AG10803 (cell line): ENCODE results near the gene TUBB6.

Experiments
- DNase-seq: peaks from one replicate; pipeline ENCODE4 v3.0.0; 2010; ENCODE audit warnings: low read depth
- H3K4me3 ChIP-seq: 2 replicates; pipeline ENCODE4 v1.5.1; 2011; ENCODE audit warnings: mild to moderate bottlenecking, low read length, control low read depth
- TF ChIP-seq, protein P1 (sequence below): conservative IDR thresholded peaks from 2 replicates; pipeline ENCODE4 v1.5.1; 2011; ENCODE audit warnings: mild to moderate bottlenecking, low read length, control low read depth, inconsistent platforms

TUBB6 gene

DNA sequence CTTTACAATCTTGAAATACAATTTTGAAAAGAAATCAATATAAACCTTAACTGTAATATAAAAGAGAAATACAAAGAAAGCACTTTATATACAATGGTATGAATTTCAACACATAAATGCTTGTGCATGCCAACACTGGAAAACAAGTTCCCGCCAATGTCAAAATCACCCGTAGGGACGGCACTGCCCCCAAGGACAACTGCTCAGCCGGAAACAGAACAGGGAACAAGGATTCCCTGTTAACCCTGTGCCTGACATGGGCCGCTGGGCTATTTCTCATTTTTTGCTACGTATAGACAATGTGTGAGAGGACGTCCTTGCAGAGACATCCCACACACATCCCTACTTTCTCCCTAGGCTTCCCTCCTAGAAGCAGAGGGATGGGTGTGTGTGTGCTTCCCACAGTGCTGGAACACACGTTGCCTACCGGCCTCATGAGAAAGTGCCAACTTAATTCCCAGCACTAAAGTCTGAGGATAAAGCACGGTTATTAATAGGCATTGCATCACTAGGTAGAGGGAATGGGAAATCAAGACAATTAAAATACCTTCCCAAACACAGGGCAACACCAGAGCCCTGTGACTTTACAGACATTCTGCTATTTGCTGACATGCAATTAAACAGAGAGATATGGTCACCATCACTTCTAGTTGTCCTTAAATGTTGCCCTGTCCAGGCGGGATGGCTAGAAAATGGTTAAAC, 54.6 kb downstream of the TUBB6 start:
- TF ChIP-seq, protein P1, sequence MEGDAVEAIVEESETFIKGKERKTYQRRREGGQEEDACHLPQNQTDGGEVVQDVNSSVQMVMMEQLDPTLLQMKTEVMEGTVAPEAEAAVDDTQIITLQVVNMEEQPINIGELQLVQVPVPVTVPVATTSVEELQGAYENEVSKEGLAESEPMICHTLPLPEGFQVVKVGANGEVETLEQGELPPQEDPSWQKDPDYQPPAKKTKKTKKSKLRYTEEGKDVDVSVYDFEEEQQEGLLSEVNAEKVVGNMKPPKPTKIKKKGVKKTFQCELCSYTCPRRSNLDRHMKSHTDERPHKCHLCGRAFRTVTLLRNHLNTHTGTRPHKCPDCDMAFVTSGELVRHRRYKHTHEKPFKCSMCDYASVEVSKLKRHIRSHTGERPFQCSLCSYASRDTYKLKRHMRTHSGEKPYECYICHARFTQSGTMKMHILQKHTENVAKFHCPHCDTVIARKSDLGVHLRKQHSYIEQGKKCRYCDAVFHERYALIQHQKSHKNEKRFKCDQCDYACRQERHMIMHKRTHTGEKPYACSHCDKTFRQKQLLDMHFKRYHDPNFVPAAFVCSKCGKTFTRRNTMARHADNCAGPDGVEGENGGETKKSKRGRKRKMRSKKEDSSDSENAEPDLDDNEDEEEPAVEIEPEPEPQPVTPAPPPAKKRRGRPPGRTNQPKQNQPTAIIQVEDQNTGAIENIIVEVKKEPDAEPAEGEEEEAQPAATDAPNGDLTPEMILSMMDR = no peak
- no peak overlapping the region for H3K4me3 ChIP-seq
- DNase-seq = no peak

DNA sequence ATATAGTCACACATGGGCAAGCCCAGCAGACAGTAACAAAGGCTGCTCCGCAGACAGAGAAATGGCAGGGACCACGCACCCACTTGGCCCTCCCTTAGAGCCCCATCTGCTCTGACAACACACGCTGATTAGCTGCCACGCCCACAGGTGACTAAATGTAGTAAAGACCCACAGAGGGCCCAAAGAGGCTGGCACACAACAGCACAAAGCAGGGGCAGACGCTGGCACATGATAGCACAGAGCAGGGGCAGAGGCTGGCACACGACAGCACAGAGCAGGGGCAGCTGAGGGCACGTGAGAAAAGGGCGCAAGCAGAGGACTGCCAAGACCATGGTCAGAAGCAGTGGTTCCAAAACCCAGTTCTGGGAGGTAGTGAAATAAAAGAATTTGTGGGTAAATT, 58.3 kb downstream of the TUBB6 start:
- TF ChIP-seq, protein P1 = no peak
- H3K4me3 ChIP-seq = no peak overlapping the region
- DNase-seq = no peak

DNA sequence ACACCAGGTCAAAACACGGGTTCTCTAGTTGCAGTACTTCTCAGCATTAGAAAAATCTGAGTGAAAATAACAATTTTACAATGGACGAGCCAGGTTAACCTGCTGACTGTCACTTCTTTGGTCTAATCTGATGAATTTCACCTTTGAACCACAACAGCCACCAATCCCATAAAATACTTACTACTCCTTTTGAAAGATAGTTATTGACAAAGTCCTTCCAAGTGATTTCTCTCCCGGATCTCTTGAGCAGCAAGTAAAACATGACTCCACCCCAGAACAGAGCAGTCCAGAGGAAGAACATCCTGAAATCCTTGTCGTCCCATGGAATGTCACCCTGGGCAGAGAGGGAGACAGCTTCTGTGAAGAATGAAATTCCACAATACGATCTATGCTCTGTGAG, 58.7 kb downstream of the TUBB6 start:
- no peak for DNase-seq
- TF ChIP-seq, protein P1 = no peak
- no peak overlapping the region for H3K4me3 ChIP-seq

DNA sequence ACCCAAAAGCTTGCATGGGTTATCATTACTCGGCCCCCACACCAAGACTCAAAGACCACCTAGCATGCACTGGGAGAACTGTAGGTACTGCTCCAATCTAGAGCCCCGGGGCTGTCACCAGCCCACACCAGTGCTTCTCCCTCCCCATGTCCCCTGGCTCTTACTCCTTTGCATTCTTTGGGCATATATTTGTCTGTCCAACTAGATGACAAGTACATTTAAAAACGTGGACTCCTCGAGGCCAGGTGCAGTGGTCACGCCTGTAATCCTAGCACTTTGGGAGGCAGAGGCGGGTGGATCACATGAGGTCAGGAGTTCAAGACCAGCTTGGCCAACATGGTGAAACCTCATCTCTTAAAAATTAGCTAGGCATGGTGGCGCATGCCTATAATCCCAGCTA, 61.2 kb downstream of the TUBB6 start:
- TF ChIP-seq, protein P1 = no peak
- DNase-seq = no peak
- H3K4me3 ChIP-seq = no peak overlapping the region

DNA sequence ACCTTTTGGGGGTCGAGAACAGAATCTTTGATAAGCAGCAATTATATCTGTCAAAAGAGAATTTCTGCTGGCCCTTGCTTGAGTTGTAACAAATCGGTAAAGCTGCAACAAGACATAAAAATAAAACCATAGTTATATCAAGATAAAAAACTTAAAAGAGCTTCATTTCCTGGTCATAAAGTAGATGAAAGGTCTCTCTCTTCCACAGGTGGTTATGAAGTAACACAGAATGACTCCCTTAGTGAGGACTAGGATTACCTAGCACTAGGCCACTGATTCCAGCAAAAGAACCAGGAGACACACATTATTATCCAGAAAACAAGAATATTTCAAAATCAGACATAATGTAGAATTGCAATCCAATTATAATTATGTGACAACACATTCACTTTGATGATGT, 63.5 kb downstream of the TUBB6 start:
- DNase-seq = no peak
- no peak overlapping the region for H3K4me3 ChIP-seq
- TF ChIP-seq, protein P1 = no peak

DNA sequence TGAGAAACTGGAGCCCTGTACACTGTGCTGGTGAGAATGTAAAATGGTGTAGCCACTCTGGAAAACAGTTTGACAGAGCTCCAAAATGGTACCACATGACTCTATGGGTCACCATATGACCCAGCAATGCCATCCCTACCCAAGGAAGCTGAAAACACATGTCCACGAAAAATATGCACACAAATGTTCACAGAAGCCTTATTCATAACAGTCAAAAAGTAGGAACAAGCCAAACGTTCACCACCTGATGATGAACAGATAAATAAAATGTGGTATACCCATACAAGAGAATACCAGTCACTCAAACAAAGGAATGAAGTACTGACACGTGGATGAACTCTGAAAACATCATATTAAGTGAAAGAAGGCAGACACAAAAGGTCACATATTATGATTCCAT, 64.4 kb downstream of the TUBB6 start:
- TF ChIP-seq, protein P1 = no peak
- H3K4me3 ChIP-seq = no peak overlapping the region
- no peak for DNase-seq

DNA sequence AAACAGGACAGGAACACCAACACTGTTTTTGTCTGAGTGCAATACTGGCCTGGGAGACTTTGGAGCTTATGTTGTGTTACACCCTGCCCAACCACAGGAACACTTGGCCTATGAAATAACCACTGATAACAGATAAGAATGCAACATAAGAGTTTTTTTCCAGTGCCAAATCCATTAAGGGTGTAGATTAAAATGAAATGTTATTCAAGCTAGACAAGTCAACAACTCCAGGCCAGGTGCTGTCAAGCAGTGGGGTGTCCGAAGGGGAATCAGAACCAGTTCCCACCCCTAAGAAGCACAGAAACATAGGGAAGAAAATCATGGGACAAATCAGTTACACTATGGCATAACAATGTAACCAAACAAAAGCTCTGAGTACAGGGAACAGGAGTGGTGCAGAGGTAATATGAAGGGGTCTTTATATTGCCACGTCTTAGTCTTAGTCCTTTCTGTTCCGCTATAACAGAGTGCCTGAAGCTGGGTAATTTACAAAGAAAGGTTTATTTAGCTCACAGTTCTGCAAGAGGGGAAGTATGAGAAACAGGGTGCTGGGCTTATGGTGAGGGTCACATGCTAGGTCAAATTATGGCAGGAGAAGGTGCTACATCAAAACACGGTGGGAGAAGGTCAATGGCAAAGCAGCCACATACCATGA, 65.2 kb downstream of the TUBB6 start:
- no peak overlapping the region for H3K4me3 ChIP-seq
- TF ChIP-seq, protein P1 = no peak
- DNase-seq = no peak
